GM12878 (cell line): Measurements from ENCODE around the gene PPFIA3. TPM values are rescaled to one million over a fixed set of nuclear protein-coding genes. Genes with fewer than 3 reads are reported as not detected.

Experiments
- ATAC-seq: fragments of 200-7000 bp; cut with Tn5 transposase; 3 replicates; pipeline ENCODE4 v1.9.1; 2020; ENCODE audit warnings: mild to moderate bottlenecking, moderate library complexity
- BruUV-seq: library from RNA; stranded (reverse); fragments of 400-500 nt; replicated peaks from 2 replicates; lab custom pipeline; 2021; lab: Mats Ljungman, UMichigan
- CTCF ChIA-PET: fragments of 300-600 bp; sonication (Branson Sonifier 250); formaldehyde crosslinking; extraction: SDS; loops from one replicate; lab custom pipeline; 2021; ENCODE audit warnings: inconsistent platforms; lab: Yijun Ruan, JAX
- POLR2A ChIA-PET: fragments of 350-600 bp; formaldehyde crosslinking; extraction: SDS; loops from one replicate; lab custom pipeline; 2021; ENCODE audit warnings: inconsistent platforms; lab: Charles Lee
- RAD21 ChIA-PET: fragments of 300-600 bp; sonication (Branson Sonifier 250); formaldehyde crosslinking; loops from one replicate; lab custom pipeline; 2023; ENCODE audit warnings: antibody characterized with exemption; ENCODE audit not compliant: unreplicated experiment; lab: Charles Lee
- SMC1A ChIA-PET: fragments of 300-600 bp; sonication (Branson Sonifier 250); formaldehyde crosslinking; loops from one replicate; lab custom pipeline; 2023; ENCODE audit not compliant: unreplicated experiment, uncharacterized antibody; lab: Charles Lee
- DNase-seq: peaks from one replicate; pipeline ENCODE4 v3.0.0-alpha.2; 2011; ENCODE audit warnings: low read depth, low spot score
- FAIRE-seq: peaks from 3 replicates; lab custom pipeline; 2011; peaks lifted over from hg19 to GRCh38; lab: Jason Lieb, UNC
- H2AFZ ChIP-seq: 2 replicates; pipeline ENCODE4 v1.6.0; 2011; ENCODE audit warnings: low read depth, low read length, control low read depth; ENCODE audit not compliant: control insufficient read depth
- H3K27ac ChIP-seq: 2 replicates; pipeline ENCODE4 v1.5.1; 2011; ENCODE audit warnings: control low read depth; ENCODE audit not compliant: control insufficient read depth, insufficient read depth
- H3K27me3 ChIP-seq, 2 experiments: replicated peaks in 1 of 2; 2 replicates each; pipeline versions ENCODE4 v1.6.0 to v1.6.1; 2011; ENCODE audit warnings: low read length in 1 of 2; ENCODE audit not compliant: control insufficient read depth in 2 of 2, insufficient read depth in 2 of 2
- H3K36me3 ChIP-seq, 2 experiments: 2 replicates each; pipeline ENCODE4 v1.5.1; 2011; ENCODE audit warnings: low read length in 1 of 2; ENCODE audit not compliant: control insufficient read depth in 2 of 2, insufficient read depth in 2 of 2
- H3K4me1 ChIP-seq: 2 replicates; pipeline ENCODE4 v1.6.1; 2011; ENCODE audit warnings: mild to moderate bottlenecking, low read length, moderate library complexity, mixed read lengths; ENCODE audit not compliant: control insufficient read depth, insufficient read depth
- H3K4me2 ChIP-seq: 2 replicates; pipeline ENCODE4 v1.6.0; 2011; ENCODE audit warnings: control low read depth; ENCODE audit not compliant: control insufficient read depth, insufficient read depth
- H3K4me3 ChIP-seq: fragments of 200-600 bp; sonication (generic); 2 replicates; pipeline ENCODE4 v1.5.1; 2016
- H3K79me2 ChIP-seq: 2 replicates; pipeline ENCODE4 v1.6.0; 2011; ENCODE audit warnings: low read length; ENCODE audit not compliant: control insufficient read depth, insufficient read depth
- H3K9ac ChIP-seq: 2 replicates; pipeline ENCODE4 v1.8.0; 2011; ENCODE audit warnings: low read length, control low read depth, mixed read lengths; ENCODE audit not compliant: control insufficient read depth, insufficient read depth
- H3K9me3 ChIP-seq: replicated peaks from 3 replicates; pipeline ENCODE4 v1.5.1; 2011; ENCODE audit warnings: mild to moderate bottlenecking, low read length; ENCODE audit not compliant: control insufficient read depth, insufficient read depth
- H4K20me1 ChIP-seq: 2 replicates; pipeline ENCODE4 v1.6.0; 2011; ENCODE audit not compliant: control insufficient read depth, insufficient read depth
- EGR1 ChIP-seq, 2 experiments: IDR thresholded peaks; 1 replicate in 1 of 2; 2 replicates in 1 of 2; pipeline ENCODE4 v1.6.1; 2011 to 2012; ENCODE audit warnings: low read depth in 2 of 2, low read length in 2 of 2, borderline replicate concordance in 1 of 2, mild to moderate bottlenecking in 1 of 2, moderate library complexity in 1 of 2
- FOS ChIP-seq: IDR thresholded peaks from 3 replicates; pipeline ENCODE4 v1.6.1; 2011; ENCODE audit warnings: borderline replicate concordance; ENCODE audit not compliant: insufficient read length; ENCODE audit errors: extremely low read depth
- MTA3 ChIP-seq: IDR thresholded peaks from 2 replicates; pipeline ENCODE4 v1.6.1; 2012; ENCODE audit warnings: low read length, inconsistent platforms, borderline replicate concordance
- TBL1XR1 ChIP-seq: IDR thresholded peaks from 2 replicates; pipeline ENCODE4 v1.6.1; 2012; ENCODE audit warnings: low read depth, low read length, improper control_type of control experiment
- USF1 ChIP-seq: IDR thresholded peaks from 2 replicates; pipeline ENCODE4 v1.6.1; 2011; ENCODE audit warnings: borderline replicate concordance, low read depth, mild to moderate bottlenecking, moderate library complexity, mixed read lengths, low read length; ENCODE audit not compliant: insufficient read depth; ENCODE audit errors: extremely low read length
- ZNF207 ChIP-seq: fragments of 450-650 bp; IDR thresholded peaks from 2 replicates; pipeline ENCODE4 v1.6.1; 2014; ENCODE audit warnings: antibody characterized with exemption, mild to moderate bottlenecking, borderline replicate concordance
- whole genome bisulfite sequencing: methylation state at CpG from one replicate; pipeline ENCODE4 v1.1.6; 2016; ENCODE audit warnings: low lambda C conversion rate; ENCODE audit not compliant: insufficient replicate concordance, insufficient coverage; ENCODE audit errors: missing lambda C conversion rate; 5-methylcytosine and 5-hydroxymethylcytosine counted together
- in situ Hi-C: fragments of 300-500 bp; cut with MboI; formaldehyde crosslinking; loops from 9 replicates; pipeline ENCODE4 v1.14.3; 2018; ENCODE audit warnings: mixed read lengths
- intact Hi-C: fragments of 100-400 bp; cut with micrococcal nuclease; formaldehyde crosslinking; loops from one replicate; pipeline ENCODE4 v1.14.2; 2022; ENCODE audit not compliant: unreplicated experiment
- polyA plus RNA-seq, 11 experiments: library from polyadenylated mRNA; depleted of rRNA in 4 of 11; unstranded in 6 of 11; stranded (reverse) in 5 of 11; fragments of >200 nt; fragmentation: Nextera tagmentation in 4 of 11; fragmentation: Illumina TruSeq in 1 of 11; extraction: Ambion mirVana in 4 of 11; extraction: Trizol in 1 of 11; gene quantifications; 1 replicate in 1 of 11; 2 replicates in 10 of 11; pipeline versions ENCODE4 v1.2.1 to v1.2.3, GENCODE V29; 2011 to 2016; ENCODE audit warnings: inconsistent platforms in 2 of 11, missing spikeins in 2 of 11, low read depth in 1 of 11
- total RNA-seq, 4 experiments: library from RNA; depleted of rRNA in 3 of 4; stranded (reverse); fragments of >200 nt in 3 of 4; fragmentation: Illumina TruSeq in 1 of 4; extraction: Trizol in 1 of 4; gene quantifications; 2 replicates each; pipeline versions ENCODE4 v1.2.1 to v1.2.3, GENCODE V29; 2013 to 2021
- TF ChIP-seq, protein P1 (sequence below): IDR thresholded peaks from 2 replicates; pipeline ENCODE4 v1.6.1; 2011; ENCODE audit warnings: borderline replicate concordance, low read depth, mild to moderate bottlenecking, moderate library complexity, low read length; ENCODE audit not compliant: insufficient read depth, poor library complexity, severe bottlenecking
- TF ChIP-seq, protein P2 (sequence below): IDR thresholded peaks from 2 replicates; pipeline ENCODE4 v1.6.1; 2011; ENCODE audit warnings: low read depth, mild to moderate bottlenecking, low read length, moderate library complexity, borderline replicate concordance; ENCODE audit errors: extremely low read depth
- TF ChIP-seq, protein P3 (sequence below): fragments of 450-650 bp; IDR thresholded peaks from 2 replicates; pipeline ENCODE4 v1.6.1; 2014; ENCODE audit warnings: mild to moderate bottlenecking

The PPFIA3 gene
- total and polyA plus RNA-seq, 10 of the 15 experiments (the other 5 are each of a cell fraction or from before 2014, with no cell fraction given): 0.11 to 1.7 (median 0.73) TPM; not detected in 3

- Histone ChIP-seq H3K4me3 (no peak overlapping the region), H3K9me3 (no peaks in the 10 kb centered on the region), H3K27me3 (no peaks in the 10 kb centered on the region), H3K79me2 (peaks cover 20% of the 10 kb centered on the region), H4K20me1 (peaks cover 3% of the 10 kb centered on the region; the same call in 1 of the 2 replicates), H3K4me2 (no peak overlapping the region), H3K36me3 (peaks cover 24 to 43% of the 10 kb centered on the region in 2 experiments), H2AFZ (no peak overlapping the region), H3K4me1 (no peaks in the 10 kb centered on the region; the same call in 1 of the 2 replicates), H3K27ac (no peak overlapping the region), H3K9ac (no peak overlapping the region)
- ATAC-seq: no peak
- intact Hi-C loops: no loop called here
- POLR2A ChIA-PET: no interaction called here
- no peak for FAIRE-seq
- SMC1A ChIA-PET: no interaction called here
- BruUV-seq: no TSS peak
- TF ChIP-seq FOS (no peak), EGR1 (IDR thresholded peaks at IDR 0.05; ENCODE audit: borderline replicate concordance in 1 of 2, low read depth in 2 of 2, low read length in 2 of 2) (no peak), MTA3 (no peak), ZNF207 (no peak), USF1 (no peak), TBL1XR1 (no peak)
- TF ChIP-seq, protein P1, sequence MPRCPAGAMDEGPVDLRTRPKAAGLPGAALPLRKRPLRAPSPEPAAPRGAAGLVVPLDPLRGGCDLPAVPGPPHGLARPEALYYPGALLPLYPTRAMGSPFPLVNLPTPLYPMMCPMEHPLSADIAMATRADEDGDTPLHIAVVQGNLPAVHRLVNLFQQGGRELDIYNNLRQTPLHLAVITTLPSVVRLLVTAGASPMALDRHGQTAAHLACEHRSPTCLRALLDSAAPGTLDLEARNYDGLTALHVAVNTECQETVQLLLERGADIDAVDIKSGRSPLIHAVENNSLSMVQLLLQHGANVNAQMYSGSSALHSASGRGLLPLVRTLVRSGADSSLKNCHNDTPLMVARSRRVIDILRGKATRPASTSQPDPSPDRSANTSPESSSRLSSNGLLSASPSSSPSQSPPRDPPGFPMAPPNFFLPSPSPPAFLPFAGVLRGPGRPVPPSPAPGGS: no peak
- TF ChIP-seq, protein P2, sequence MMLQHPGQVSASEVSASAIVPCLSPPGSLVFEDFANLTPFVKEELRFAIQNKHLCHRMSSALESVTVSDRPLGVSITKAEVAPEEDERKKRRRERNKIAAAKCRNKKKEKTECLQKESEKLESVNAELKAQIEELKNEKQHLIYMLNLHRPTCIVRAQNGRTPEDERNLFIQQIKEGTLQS: no peak
- TF ChIP-seq, protein P3, sequence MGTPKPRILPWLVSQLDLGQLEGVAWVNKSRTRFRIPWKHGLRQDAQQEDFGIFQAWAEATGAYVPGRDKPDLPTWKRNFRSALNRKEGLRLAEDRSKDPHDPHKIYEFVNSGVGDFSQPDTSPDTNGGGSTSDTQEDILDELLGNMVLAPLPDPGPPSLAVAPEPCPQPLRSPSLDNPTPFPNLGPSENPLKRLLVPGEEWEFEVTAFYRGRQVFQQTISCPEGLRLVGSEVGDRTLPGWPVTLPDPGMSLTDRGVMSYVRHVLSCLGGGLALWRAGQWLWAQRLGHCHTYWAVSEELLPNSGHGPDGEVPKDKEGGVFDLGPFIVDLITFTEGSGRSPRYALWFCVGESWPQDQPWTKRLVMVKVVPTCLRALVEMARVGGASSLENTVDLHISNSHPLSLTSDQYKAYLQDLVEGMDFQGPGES: no peak
- RAD21 ChIA-PET: interaction anchor here (0.7 kb wide), 1 partner anchor 101 kb away, joined by 3 read pairs; no protein-coding TSS in a partner anchor
- CTCF ChIA-PET: no interaction called here
- 89% methylated on average over 6 of the region's 6 CpGs for WGBS
- DNase-seq: no peak
- in situ Hi-C loops: no loop called here
Measured at GRCh38 chr19:49092686-49093085, 26.7 kb upstream of the PPFIA3 start.
